ENCODE results near the gene CRTAC1.

Gene CRTAC1

DNA sequence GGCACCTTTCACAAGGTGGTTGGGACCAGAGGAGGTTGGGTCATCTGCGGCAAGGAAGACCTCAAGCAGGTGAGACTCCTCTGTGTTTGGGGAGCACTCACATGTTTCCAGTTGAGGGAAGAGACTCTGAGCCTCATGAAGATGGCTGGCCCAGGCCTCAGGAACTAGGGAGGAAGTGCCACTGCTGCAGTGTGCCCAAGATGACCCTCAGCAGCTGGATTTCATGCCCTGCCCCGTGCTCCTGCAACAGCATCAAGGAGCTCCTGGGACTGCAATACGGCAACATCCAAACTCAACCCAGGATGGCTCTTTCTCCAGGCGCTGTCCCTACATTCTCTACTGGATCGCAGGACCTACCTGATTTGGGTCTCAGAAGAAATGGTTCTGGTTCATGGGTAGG is 106.9 kb downstream of the CRTAC1 start:
- DNase-seq (ENCODE audit: low read depth in 2 of 2) = no peak

DNA sequence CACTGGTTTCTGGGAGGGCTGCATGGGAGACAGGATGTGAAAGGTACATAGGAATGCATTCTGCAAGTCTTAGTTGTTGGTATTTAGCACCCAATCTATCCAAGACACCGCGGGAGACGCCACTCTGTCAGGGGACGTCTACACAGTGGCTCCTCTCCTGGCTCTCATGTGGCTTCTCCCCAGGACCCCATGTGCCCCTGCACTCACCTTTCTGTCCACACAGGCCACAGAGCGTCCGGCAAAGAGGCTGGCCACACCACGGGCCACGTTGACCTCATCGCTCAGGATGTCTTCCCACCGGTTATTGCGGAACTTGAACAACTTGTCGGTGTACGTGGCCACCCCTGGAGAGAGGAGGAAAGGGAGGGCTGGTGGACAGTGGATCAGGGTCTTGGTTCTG is 107.4 kb downstream of the CRTAC1 start:
- DNase-seq (ENCODE audit: low read depth in 2 of 2) = no peak

DNA sequence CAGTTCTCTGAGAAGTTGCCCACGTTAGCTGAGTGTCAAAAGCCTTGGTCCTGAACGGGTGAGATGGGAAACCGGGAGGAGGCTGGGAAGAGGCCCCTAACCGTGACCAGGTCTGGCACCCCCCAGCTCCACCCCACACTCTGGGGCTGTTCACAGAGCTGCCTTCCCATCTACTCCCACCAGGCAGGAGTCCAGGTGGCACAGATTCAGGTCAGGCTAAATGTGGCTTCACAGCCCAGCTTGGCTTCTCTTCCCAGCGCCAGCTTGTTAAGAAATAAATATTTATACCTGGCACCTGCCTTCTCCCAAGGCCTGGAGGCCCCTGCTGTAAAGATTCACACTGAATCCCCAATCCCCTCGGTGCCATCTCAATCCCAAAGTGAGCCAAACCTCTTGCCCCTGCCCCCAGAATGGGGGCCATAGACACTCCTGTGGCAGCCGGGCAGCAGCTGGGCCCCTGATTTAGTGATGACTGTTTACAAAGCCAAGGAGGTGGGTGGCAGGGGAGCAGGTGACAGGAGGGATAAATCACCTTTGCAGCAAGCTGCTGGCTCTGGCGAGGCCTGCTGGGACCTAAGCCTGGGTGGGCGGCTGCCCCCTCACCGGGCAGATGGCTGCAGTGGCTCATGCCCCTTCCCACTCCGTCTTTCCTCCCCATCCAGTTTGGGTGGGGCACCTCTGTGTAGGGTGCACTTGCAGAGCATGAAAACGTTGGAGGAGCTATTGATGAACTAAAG is 108.2 kb downstream of the CRTAC1 start:
- no peak for DNase-seq (ENCODE audit: low read depth in 2 of 2)

DNA sequence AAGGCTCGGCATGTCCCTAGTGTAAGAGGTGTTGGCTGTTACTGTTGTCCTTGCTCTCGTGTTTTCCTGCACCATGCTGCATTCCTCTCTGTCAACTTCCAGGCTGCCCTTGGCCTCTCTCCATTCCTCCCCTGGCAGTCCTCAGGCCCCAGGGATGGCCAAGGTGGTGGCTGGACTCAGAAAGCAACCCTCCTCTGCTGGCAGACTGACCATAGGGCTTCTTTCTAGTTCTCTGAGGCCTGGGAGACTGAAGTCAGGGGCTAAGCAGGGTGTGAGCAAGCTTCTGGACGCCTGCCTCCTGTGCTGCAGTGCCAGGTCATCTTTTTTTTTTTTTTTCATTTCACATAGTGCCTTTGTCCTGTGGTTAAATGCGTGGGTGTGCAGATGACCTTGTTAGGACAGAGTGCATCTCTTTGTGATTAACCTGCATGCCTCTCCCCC is 108.8 kb downstream of the CRTAC1 start:
- DNase-seq (ENCODE audit: low read depth in 2 of 2) = no peak

DNA sequence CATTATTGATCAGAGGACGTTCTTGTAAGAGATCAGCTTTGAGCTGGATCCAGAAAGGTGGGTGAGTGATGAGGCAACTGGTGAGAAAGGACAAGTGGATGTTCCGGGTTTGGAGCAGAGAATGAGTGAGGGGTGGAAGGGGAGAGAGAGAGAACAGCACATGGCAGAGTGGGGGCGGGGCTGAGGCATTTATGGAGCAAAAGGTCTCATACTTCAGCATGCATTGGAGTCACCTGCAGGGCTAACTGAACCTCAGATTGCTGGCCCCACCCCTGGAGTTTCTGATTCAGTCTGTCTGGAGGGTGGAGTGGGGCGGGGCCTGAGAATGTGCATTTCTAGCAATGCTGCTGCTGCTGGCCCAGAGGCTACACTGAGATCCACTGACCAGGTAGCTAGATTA is 109.6 kb downstream of the CRTAC1 start:
- DNase-seq (ENCODE audit: low read depth in 2 of 2) = no peak

DNA sequence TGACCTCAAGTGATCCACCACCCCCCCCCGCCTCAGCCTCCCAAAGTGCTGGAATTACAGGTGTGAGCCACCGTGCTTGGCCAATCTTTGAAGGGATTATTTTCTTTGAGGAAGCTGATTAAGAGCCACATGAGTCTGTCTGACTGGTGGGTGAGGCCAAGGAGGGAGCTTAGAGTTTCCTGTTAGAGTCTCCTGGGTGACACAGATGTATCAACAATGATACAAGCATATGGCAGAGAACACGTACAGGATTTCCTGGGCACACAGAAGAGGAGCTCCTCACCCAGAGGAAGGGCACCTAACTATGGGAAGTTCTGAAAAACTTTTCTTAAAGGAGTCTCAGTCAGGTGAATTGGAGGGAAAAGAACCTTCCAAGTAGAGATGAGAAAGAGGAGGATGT is 111.4 kb downstream of the CRTAC1 start:
- no peak for DNase-seq (ENCODE audit: low read depth in 2 of 2)

DNA sequence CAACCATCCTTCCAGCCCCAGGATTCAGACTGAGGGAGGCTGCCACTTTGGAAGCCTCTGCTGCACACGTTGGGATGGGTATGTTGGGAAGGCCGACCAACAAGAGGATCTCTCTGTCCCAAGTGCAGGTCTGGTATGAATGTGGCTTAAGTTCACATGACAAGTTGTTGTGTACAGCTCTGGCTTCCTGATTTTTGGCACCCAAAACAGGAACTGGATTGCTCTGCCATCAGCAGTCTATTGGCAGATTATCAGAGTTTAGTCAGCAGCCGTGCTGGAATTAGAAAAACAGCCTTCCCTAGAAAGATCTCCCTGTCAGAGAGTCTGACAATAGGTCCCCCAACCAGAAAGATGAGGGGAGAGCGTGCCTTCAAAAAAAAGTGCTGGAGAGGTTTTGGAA is 113.8 kb downstream of the CRTAC1 start:
- no peak for DNase-seq (ENCODE audit: low read depth in 2 of 2)

DNA sequence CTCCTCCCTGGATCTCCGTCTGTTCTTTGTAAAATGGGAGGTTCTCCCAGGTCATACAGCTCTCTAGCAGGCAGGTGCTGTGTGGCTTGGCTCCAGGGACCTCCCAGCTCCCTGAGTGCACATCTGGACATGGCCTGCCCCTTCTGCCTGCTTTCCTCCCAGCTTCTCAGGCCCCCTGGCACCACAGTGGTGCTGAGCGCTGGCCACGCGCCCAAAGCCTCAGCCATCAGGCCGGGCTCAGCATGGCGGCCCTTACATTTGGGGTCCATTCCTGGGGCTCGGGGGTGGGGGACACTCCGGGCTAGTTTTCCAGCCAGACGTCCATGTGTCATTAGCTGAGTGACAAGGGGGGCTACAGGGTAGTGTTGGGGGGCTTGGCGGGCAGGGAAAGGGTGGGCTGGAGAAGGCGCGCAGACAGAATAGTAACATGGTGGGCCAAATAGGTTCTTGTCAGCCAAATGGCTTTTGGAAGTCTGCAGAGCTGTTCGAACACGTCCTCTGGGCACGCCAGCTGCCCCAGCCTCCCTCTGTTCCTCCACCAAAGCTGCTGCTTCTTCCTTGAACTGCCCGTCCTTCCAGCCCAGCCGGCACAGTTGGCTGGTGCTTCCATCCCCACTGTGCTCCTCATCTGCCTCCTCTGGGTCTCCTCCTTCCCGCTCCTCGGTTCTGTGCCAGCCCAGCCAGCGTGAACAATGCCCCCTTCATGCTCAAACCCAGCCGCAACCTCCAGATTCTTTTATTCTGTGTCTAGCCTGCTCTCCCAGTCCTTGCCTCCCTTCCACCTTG is 114.9 kb downstream of the CRTAC1 start:
- DNase-seq (ENCODE audit: low read depth in 2 of 2) = no peak

DNA sequence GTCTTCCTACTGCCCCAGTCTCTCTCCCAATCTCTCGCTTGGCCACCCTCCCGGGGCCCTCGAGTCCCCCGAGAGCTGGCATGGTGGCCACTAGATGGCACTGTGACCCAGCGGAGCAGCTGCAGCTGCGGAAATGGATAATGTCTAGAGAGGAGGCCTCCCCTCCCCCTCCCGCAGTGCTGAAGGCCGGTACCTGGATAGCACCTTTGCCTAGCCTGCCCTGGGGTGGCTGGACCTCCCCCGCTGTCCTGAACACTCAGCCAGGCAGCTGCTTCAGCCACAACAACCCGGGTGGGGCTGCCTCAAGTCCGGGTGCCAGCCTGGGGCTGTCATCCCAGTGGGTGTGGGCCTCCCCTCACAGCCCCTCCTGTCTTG is 115.6 kb downstream of the CRTAC1 start:
- no peak for DNase-seq (ENCODE audit: low read depth in 2 of 2)

DNA sequence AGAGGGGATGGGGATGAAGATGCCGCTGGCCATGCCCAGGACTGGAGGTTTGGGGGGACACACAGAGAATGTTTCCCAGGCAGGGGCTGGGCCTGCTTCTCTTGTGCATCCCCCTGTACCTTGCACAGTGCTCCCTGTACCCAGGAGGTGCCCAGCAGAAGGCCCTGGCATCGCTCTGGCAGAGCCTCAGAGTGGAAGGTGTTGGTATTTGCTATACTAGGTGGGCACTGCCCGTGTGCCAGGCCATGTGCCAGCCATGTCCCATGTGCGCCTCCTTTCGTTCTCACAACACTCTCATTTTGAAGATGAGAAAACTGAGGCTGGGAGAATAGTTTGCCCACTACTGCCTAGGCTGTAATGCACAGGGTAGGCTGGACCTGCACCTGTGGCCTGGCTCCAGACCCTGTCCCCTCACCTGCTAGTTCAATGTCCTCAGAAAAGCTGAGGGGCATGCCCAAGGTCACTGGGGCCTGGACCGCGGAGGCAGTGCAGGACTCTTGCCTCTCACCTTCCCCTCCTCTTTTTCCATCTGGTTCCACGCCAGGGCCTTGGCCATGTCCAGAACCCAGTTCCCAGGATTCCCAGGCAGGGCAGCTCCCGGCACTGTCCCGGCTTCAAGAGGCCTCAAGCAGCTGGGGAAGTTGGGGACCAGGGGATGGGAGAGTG is 116.1 kb downstream of the CRTAC1 start:
- no peak for DNase-seq (ENCODE audit: low read depth in 2 of 2)

DNA sequence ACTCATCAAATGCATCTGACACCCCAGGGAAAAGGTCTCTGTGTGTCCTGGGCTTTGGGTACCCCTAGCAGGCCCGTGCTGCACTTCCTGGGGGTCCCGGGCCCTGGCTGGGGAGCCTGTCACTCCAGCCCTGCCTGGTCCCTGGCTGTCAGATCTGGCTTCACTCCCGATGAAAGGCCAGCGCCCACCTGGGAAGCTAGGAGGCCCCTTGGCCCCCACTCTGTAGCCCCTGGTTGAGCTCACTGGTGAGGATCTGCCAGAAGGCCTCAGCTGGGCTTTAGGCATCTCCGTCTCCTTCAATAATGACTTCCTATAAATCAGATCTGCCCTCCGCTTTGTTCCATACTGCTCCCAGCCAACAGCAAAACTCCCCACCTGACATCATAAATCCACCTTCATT is 116.8 kb downstream of the CRTAC1 start:
- DNase-seq (ENCODE audit: low read depth in 2 of 2) = no peak

DNA sequence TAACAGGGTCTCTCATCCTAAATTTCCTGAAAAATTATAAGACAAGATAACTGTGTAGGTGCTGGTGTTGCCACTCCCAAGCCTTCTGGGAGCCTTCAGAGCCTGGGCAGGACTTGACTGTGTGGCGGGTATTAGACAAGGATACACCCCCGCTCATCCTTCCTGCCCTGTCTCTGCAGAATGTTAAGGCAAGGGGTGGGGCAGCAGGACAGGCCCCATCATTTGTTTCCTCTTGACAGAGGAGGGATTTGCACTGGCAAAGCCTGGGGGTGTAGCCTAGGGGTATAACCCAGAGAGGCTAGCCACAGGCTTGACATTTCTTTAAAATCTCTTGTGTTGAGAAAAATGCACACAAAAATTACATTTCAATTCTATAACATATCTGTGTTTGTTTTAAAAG is 117.2 kb downstream of the CRTAC1 start:
- no peak for DNase-seq (ENCODE audit: low read depth in 2 of 2)

DNA sequence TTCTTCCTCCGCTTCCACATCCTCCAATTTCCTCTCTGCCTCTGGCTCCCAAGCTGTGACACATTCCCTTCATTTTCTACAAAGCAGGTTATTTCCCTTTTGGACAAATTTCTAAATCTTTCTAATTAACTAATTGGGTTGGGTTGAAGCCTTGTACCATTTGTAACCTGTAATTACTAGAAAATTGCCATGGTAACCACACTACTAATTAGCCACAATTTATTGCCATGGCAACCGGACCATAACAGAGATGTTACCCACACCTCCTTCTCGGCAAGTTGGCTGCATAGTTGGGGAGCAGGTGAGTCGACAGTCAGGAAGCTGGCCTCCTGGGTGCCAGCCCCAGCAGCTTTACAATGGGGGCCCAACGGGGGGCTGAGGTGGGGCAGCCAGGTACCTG is 119.2 kb downstream of the CRTAC1 start:
- DNase-seq (ENCODE audit: low read depth in 2 of 2) = no peak

DNA sequence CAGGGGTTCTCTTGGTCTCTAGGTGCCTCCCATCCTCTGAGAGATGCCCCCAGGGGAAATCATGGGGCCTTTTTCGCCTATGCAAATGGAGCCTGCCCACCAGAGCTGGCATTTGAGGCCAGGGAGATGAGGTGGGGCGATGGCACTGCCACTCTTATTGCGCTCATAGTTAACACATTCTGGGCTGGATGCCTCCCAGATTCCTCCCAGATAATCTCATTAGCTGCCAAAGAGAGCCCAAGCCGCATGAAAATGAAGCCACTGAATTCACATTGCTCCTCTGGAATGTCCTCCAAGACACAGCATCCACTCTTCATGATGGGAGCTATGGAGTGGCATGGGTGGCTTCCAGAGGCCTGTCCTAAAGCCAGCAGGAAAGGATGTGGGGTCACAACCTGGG is 119.8 kb downstream of the CRTAC1 start:
- DNase-seq (ENCODE audit: low read depth in 2 of 2) = no peak

DNA sequence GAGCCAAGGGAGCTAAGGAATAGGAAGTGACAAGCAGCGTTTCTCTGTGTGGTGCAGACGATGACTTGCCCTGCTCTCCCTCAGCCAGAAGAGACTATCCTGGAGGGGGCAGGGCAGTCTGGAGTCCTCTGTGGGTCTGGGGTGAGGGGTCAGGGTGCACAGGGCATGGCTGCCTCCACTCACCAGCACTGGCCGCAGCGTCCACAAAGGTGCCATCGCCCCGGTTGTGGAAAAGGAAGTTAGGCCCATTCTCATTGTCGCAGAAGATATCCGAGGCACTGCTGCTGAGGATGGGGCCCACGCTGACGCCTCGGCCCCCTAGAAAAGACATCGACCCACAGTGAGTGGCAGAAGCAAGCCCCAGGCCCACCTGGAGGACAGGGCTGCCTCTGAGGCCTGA is 122.6 kb downstream of the CRTAC1 start:
- DNase-seq (ENCODE audit: low read depth in 2 of 2) = no peak

DNA sequence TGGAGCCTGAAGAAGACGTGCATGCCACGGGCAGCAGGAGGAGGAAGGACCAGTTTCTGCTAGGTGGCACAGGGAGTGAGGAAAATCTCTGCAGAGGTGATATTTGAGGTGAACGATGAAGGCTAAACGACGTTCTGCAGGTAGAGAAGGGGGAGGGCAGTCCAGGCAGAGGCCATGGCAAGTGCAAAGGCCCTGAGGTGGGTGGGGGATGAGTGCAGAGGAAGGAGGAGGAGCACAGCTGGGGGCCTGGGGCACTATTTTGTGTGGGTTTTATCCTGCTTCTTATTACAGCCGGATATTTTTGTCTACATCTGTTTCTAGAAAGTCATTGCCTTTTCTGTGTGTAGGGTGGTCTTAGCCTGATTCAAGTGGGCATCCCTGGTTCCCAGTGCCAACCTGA is 123.2 kb downstream of the CRTAC1 start:
- DNase-seq (ENCODE audit: low read depth in 2 of 2) = no peak

DNA sequence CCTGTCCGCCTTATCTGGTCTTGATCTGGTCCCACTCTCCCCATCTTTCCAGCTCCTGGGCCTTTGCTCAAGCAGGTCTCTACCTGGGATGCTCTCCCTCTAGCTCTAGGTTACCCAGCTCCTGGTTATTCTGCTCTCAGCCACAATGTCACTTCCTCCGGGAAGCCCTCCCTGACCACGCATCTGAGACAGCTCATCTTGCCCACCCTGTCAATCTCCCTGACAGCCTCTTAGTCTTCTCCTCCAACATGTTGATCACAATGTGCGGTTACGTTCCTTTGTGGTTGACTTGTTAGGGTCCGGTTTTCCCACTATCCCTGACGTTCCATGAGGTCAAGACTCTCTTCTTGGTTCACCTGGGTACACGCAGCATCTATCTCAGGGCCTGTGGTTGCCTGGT is 125.1 kb downstream of the CRTAC1 start:
- no peak for DNase-seq (ENCODE audit: low read depth in 2 of 2)

DNA sequence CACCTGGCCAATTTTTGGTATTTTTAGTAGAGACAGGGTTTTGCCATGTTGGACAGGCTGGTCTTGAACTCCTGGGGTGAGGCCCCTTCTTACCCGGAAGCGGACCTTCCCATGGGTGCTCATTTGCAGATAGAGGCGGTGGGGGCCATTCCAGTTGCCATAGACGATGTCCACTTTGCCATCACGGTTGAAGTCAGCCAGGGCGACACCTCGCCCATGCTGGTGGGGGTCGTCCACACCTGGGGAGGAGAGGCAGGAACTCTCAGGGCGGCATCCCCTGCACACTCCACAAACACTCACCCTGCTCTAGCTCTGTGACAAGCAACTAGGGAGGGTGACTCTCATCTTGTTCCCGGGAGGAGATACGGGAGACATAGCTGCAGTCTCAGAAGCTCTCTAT is 125.8 kb downstream of the CRTAC1 start:
- DNase-seq (ENCODE audit: low read depth in 2 of 2) = no peak

DNA sequence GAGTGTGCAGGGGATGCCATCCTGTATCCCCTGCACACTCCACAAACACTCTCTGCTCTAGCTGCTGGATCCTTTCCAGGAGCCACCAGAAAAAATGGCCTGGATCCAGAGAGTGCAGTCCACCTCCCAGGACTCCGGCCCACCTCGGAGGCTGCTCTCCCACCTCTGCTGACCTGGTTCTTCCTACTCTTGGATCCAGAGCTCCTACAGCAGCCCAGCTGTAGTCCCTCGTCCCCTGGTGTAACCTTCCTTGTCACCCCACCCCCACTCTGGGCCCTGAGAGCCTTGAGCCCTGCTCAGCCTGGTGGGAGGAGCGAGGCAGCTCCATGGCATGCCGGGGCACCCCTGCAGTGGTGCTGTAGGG is 126.4 kb downstream of the CRTAC1 start:
- DNase-seq (ENCODE audit: low read depth in 2 of 2) = no peak

DNA sequence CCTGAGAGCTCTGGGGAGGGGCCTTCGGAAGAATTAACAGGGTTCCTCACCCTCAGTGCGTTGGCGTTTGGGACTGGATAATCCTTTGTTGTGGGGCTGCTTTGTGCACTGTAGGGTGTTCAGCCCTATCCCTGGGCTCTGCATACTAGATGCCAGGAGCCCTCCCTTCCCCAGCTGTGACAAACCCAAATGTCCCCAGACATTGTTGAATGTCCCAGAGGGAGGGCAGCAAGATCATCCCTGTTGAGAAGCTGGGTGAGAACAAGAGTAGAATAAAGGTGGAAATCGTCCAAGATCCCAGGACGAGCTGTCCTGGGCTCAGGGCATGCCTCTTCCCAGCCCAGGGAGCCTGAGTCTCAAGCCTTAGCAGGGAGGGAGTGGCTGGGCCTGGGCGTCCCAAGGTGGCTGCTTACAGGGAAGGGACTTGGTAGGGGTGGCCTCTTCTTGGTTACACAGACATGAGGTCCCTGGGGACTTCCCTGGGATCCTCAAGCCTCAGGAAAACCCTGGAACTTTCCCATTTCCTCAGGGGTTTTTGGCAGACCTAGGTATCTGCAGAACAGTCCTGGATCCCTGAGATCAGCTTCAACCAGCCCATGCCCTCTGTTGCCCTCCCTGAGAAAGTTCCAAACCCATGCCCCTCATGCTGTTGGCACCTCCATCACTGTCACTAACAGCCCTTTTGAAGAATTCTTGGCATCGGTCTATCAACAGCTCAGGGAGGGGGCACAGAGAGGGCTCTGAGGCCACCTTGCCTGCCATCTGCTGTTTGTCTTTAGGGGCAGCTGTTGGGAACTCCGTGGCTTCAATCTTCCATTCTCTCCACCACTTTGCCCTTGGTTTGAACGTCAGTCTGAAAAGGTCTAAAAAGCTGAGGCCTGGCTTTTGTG is 127.0 kb downstream of the CRTAC1 start:
- DNase-seq (ENCODE audit: low read depth in 2 of 2) = no peak

DNA sequence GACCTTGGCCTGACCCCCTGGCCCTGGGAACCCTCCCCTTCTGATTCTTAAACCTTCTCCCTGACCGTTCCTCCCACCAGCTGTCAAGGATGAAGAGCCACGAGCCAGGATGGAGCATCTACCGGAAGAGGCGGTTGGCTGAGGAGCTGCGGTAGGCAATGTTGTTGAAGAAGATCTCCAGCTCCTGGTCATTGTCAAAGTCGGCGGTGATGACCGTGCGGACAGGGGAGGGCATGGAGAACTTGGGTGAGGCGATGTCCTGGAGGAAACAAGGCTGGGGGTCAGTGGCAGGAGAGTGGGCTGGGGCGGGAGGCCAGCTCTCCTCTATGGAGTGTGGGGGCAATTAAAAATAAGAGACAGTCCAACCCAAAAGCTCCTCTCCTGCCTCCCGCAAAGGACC is 129.0 kb downstream of the CRTAC1 start:
- DNase-seq (ENCODE audit: low read depth in 2 of 2) = no peak

DNA sequence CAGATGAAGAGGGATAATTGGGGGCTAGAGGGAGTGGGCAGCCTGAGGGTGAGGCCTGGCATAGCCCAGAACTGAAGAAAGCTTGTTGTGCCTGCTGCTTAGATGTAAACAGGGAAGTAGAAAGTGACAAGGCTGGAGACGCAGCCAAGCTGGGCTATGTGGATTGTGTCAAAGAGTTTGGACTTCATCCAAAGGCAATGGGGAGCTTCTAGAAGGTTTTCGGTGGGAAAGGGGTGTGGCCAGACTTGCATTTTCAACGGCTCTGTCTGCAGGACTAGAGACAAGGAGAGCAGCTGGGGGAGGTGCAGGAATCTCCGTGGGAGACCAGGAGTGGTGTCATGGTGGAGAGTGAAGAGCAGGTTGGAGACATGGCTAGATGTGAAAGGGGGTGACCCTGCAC is 132.0 kb downstream of the CRTAC1 start:
- no peak for DNase-seq (ENCODE audit: low read depth in 2 of 2)

Data from fibroblast of skin of left biceps (primary cell).